ENCODE results near the gene NDFIP2. TPM values are rescaled to one million over a fixed set of nuclear protein-coding genes. Genes with fewer than 3 reads are reported as not detected.

NDFIP2 gene
- total RNA-seq, 1 donor from 2014 or later = 30.4 TPM

DNA sequence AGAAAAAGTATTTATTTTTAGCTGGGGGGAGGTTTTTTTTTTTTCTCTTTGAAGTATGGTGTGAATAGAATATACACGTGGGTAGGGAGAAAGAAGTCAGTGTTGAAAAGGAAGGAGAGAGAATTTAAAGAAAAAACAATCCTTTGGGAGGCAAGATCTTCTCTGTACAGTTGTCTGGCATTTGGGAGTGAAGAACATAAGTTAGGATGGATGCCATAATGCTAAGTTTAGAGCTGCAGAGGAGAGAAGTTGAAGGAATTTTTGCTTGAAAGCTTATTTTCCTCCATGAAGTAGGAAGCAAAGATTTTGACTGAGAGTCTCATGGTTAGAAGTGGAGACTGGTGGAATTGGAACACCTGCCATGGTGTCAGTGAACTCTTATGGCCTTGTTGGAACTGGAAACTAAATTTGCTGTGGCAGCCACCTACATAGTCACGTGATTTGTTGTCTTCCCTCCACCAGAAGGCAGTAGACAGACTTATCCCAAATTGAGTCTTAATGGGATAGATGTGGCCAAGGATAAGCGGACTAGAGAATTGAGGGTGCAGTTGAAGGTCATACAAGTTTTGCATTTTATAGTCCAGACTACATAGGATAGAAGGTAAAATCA is 22.0 kb downstream of the NDFIP2 start:
- DNase-seq (ENCODE audit: low spot score) = no peak
- H3K4me3 Mint-ChIP-seq (ENCODE audit: unreplicated experiment) = no peak overlapping the region
- no peaks in the 10 kb centered on the region for H3K36me3 Mint-ChIP-seq (ENCODE audit: low read depth, unreplicated experiment)
- TF ChIP-seq, protein P1, sequence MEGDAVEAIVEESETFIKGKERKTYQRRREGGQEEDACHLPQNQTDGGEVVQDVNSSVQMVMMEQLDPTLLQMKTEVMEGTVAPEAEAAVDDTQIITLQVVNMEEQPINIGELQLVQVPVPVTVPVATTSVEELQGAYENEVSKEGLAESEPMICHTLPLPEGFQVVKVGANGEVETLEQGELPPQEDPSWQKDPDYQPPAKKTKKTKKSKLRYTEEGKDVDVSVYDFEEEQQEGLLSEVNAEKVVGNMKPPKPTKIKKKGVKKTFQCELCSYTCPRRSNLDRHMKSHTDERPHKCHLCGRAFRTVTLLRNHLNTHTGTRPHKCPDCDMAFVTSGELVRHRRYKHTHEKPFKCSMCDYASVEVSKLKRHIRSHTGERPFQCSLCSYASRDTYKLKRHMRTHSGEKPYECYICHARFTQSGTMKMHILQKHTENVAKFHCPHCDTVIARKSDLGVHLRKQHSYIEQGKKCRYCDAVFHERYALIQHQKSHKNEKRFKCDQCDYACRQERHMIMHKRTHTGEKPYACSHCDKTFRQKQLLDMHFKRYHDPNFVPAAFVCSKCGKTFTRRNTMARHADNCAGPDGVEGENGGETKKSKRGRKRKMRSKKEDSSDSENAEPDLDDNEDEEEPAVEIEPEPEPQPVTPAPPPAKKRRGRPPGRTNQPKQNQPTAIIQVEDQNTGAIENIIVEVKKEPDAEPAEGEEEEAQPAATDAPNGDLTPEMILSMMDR (IDR thresholded peaks at IDR 0.05; ENCODE audit: unreplicated experiment) = no peak
- no peak overlapping the region for H3K27ac Mint-ChIP-seq (ENCODE audit: unreplicated experiment)
- H3K27me3 Mint-ChIP-seq (ENCODE audit: unreplicated experiment) = no peaks in the 10 kb centered on the region
- no peaks in the 10 kb centered on the region for H3K9me3 Mint-ChIP-seq (ENCODE audit: unreplicated experiment)
- H3K4me1 Mint-ChIP-seq (ENCODE audit: unreplicated experiment) = no peaks in the 10 kb centered on the region

DNA sequence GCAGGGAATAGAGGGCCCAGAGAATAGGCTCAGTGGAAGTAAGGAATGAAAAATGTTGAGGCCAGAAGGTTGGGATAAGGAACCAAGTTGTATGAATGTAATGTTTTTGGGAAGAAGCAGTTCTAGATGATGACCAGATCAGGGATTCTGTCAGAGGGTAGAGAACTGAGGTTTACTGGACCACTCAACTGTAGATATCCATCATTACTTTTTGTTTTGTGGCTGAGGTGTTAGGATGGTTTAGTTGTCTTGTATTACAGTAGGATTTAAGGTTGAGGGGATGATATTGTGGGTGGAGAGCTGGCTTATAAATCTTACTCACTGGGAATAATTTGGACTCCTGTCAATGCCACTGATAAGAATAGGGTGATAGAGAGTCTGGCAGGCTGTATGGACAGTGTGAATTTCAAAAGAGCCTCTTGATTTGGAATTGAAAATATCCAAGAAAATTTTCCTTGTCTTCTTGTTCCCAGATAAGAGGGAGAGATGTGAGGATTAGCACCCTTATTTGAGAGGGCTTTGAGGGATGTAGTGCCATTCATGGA is 22.6 kb downstream of the NDFIP2 start:
- H3K27me3 Mint-ChIP-seq (ENCODE audit: unreplicated experiment) = no peaks in the 10 kb centered on the region
- no peaks in the 10 kb centered on the region for H3K9me3 Mint-ChIP-seq (ENCODE audit: unreplicated experiment)
- no peak overlapping the region for H3K4me3 Mint-ChIP-seq (ENCODE audit: unreplicated experiment)
- no peaks in the 10 kb centered on the region for H3K36me3 Mint-ChIP-seq (ENCODE audit: low read depth, unreplicated experiment)
- TF ChIP-seq, protein P1 (IDR thresholded peaks at IDR 0.05; ENCODE audit: unreplicated experiment) = no peak
- H3K4me1 Mint-ChIP-seq (ENCODE audit: unreplicated experiment) = no peaks in the 10 kb centered on the region
- no peak overlapping the region for H3K27ac Mint-ChIP-seq (ENCODE audit: unreplicated experiment)
- no peak for DNase-seq (ENCODE audit: low spot score)

DNA sequence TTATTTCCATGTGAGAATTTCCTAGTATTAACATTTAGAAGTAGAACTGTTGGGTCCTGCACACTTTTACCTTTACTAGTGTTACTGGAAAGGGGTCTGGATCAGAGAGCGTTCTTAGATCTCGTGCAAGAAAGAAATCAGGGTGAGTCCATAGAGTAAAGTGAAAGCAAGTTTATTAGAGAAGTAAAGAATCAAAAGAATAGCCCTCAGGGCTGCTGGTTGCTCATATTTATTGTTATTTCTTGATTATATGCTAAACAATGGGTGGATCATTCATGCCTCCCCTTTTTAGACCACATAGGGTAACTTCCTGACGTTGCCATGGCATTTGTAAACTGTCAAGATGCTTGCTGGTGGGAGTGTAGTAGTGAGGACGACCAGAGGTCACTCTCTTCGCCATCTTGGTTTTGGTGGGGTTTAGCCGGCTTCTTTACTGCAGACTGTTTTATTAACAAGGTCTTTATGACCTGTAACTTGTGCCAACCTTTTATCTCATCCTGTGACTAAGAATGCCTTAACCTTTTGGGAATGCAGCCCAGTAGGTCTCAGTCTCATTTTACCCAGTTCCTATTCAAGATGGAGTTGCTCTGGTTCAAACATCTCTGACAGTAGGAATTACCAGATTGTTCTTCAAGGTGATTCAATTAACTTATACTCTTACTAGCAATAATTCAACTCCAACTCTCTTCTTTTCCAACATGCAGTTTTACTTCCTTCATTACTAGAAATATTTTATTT is 27.4 kb downstream of the NDFIP2 start:
- Mint-ChIP-seq H3K4me1 (ENCODE audit: unreplicated experiment) (peaks cover 5% of the 10 kb centered on the region), H3K27me3 (ENCODE audit: unreplicated experiment) (peaks cover 3% of the 10 kb centered on the region), H3K36me3 (ENCODE audit: low read depth, unreplicated experiment) (no peaks in the 10 kb centered on the region), H3K27ac (ENCODE audit: unreplicated experiment) (peak overlapping the region; percentile 7), H3K4me3 (ENCODE audit: unreplicated experiment) (no peak overlapping the region), H3K9me3 (ENCODE audit: unreplicated experiment) (no peaks in the 10 kb centered on the region)
- DNase-seq (ENCODE audit: low spot score) = no peak
- TF ChIP-seq, protein P1 (IDR thresholded peaks at IDR 0.05; ENCODE audit: unreplicated experiment) = no peak

DNA sequence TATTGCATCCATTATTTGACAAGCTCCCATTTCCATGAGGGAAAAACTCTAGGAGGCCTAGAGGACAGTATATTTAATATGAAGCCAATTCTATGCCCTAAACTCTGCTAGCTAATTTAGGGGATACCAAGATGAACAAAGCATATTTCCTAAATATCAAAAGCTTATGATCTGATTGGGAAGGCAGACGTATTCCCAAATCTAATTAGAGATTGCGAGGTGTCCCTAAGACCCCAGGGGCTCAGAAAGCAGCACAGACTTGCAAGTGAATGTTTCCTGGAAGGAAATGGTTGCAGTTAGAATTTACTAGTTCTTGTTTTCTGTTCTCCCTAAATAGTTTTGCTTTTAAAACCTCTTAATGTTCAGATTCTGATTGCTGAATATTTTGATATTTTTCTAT is 30.7 kb downstream of the NDFIP2 start:
- Mint-ChIP-seq H3K9me3 (ENCODE audit: unreplicated experiment) (no peaks in the 10 kb centered on the region), H3K36me3 (ENCODE audit: low read depth, unreplicated experiment) (no peaks in the 10 kb centered on the region), H3K27me3 (ENCODE audit: unreplicated experiment) (peaks cover 3% of the 10 kb centered on the region)

More for the DNA sequence above, 30.7 kb downstream of the NDFIP2 start:
- Mint-ChIP-seq H3K4me1 (ENCODE audit: unreplicated experiment) (peaks cover 5% of the 10 kb centered on the region), H3K27ac (ENCODE audit: unreplicated experiment) (no peak overlapping the region), H3K4me3 (ENCODE audit: unreplicated experiment) (no peak overlapping the region)
- TF ChIP-seq, protein P1 (IDR thresholded peaks at IDR 0.05; ENCODE audit: unreplicated experiment) = no peak
- no peak for DNase-seq (ENCODE audit: low spot score)
